IPS-NIHi11 (cell line): ENCODE measurements around the gene RAD51B.
"Not testable (repeated sequence)": the region's sequence is repeated elsewhere in the genome, so short reads cannot be mapped to it uniquely, and the experiment has no call there.

Source experiments
- DNase-seq: peaks from one replicate; pipeline ENCODE4 v3.0.0; 2012; ENCODE audit warnings: mixed read lengths, low spot score

Gene RAD51B

DNA sequence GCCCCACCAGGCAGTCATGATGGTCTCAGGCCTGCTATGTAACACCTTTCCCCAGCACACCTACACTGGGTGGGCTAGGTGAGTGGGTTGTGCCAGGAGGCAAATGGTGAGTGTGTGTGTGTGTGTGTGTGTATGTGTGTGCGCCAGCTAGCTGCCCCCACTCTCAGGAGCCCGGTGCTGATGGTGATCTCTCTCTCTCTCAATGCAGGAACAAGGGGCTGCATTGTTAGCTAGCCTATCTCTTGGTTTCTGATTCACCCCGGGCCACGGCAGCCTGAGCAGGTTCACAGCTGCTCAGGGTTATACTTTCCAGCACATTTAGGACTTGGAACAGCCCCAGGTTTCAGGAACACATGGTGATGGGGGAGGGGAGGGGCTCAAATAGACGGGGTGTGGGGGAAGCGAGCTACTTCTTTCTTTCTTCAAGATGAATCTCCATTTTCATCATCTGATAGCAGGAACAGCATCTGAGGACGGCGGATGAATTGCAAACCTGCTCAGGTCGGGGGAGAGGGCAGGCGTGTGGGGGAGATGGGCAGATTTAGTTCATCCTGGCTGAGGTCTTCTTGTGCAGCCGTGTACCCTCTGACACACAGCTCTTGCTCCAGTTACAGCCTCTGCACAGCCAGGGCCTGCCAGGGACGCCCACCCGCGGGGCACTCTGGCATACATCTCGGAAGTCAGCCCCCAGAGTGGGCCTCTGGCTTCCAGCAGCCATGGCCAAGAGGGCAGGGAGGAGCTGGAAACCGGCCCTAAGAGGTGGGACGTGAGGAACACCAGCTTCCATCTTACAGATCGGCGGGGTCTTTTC is 835.6 kb downstream of the RAD51B start:
- DNase-seq: no peak

DNA sequence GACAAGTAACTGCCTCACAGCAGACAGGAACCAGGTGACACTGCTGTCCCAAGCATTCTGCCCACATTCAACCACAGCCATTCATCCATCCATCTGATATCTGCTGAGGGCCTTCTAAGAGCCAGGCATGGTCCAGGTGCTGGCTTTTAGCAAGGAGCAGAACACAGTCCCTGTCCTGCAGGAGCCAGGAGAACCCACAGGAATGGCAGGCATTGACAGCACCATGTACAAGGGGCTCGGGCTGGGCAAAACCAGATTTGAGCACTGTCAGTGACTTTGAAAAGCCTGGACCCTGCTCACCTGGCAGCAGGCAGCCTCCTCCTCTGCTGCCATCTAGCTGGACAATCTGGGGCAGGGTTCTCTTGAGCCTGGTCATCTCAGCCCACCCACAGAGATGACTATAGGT is 836.3 kb downstream of the RAD51B start:
- no peak for DNase-seq

DNA sequence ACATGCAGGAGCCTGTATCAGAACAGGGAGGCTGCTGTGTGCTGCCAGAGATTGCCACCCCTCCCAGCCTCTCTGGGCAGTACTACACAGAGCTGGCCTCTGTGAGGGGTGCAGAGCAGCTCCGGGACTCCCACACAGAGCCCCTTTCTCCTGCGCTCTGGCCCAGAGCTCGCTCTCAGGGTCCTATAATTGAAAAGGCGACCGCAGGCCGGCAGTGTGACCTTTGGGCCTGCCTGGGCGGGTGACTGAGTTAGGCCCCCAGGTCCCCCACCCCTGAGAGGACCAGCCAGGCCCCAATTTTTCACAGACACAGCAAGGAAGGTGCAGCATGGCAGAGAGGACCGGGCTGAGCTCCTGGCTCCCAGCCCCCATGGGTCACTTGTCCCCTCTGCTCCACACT is 836.9 kb downstream of the RAD51B start:
- DNase-seq: no peak

DNA sequence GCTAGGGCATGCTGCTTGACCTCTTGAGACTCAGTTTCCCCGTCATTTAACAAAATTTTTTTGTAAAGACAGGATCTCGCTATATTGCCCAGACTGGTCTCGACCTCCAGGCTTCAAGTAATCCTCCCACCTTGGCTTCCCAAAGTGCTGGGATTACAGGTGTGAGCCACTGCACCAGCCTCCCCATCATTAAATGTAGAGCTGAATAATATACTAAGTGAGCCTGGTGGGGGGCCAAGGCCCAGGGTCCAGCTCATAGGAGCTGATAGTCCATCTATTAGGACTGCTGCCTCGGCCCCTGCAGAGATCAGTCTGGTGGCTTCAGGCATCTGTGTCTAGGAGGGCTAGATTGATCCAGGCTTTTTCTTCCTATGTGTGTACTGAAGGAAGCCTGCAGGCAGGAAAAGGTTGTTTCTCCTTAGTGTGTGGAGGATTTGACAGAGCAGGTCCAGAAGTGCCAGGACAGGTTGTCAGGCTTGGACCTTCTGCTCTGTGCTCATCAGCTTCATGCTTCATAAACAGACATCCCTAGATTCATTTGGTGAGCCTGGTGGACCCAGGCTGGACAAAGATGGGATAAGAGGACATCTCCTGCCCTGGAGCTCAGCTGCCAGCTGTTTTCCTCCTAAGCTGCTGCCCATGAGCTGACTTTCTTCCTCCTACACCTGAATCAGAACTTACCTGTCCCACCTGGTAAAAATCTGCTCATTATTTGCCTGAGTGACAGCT is 837.9 kb downstream of the RAD51B start:
- no peak for DNase-seq

DNA sequence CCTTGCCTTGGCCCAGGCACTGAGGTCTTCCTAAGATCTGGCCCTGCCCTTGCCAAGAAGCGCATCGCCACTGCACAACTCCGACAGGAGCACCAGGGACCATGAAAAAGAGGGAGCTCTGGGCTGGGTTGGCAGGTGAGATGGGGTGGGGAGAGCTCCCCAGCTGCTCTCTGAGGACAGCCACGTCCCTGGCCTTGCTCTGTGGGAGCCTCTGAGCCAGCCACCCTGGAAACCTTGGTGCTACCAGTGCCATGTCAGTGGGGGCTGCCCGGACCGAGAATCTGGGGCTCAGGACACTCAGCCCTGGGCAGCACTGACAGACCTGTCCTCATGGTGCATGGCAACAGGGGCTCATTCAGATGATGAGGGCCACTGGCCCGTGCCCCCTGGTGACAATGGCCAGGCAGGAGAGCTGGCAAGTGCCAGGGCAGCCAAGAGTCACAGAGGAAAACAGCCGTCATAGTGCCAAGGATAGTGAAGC is 838.5 kb downstream of the RAD51B start:
- DNase-seq: no peak

DNA sequence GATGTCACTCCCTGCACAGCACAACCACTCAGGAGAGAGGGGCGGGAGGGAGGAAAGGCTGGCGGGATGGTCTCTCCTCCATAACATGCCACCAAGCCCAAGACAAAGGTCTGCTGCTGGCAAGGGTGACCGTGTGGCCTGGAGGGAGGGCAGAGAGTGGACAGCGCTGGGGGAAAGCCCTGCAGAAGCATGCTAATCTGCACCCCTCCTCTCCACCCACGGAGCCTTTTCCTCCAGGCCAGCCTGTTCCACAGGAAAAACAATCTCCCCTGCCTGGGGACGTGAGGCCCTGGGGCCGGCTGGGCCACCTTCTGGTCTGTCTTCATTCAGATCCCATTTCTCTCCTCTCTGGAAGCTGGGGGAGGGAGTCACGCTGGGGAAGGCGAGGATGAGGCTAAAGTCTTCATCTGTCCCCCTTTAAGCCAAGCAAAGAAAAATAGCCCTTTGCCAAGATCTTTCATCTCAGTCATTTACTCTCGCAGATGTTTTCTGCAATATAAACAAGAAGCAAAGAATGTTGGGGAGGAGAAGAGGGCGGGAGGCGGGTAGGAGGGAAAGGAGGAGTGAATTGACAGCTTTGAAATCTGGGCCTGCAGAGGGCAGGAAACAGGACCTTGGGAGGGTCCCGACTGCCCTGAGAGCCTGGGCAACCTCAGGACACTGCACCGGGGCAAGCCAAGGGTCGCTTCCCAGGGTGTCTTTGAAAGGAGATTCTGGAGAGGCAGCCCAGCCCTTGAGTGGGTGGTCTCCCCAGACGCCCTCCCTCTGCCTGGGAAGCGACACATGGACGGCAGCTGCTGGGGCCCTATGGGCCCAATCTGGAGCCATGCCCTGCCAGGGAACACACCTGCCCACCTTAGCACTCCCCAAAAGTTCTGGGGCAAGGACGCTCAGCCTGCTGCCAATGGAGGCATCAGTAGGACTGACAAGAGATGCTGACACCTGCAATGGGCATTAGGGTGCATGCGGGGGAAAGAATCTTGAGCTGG is 839.7 kb downstream of the RAD51B start:
- DNase-seq: no peak

DNA sequence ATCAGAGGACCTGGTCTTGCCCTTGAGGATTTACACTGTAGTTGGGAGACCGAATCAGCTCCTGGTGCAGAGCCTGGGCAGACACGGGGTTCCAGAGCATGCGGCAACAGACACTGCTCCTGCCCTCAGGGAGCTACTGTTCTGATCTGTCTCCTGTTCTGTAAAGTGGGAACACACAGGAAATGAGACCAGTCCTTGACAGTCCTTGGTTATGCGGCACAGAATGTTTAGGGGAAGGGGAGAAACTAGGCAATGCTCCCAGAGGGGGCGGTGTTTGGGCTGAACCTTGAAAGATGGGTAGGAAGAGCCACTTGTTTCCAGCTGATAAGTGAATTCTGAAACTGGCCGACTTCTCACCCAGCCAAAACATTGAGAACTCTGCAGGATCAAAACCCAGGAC is 840.9 kb downstream of the RAD51B start:
- no peak for DNase-seq

DNA sequence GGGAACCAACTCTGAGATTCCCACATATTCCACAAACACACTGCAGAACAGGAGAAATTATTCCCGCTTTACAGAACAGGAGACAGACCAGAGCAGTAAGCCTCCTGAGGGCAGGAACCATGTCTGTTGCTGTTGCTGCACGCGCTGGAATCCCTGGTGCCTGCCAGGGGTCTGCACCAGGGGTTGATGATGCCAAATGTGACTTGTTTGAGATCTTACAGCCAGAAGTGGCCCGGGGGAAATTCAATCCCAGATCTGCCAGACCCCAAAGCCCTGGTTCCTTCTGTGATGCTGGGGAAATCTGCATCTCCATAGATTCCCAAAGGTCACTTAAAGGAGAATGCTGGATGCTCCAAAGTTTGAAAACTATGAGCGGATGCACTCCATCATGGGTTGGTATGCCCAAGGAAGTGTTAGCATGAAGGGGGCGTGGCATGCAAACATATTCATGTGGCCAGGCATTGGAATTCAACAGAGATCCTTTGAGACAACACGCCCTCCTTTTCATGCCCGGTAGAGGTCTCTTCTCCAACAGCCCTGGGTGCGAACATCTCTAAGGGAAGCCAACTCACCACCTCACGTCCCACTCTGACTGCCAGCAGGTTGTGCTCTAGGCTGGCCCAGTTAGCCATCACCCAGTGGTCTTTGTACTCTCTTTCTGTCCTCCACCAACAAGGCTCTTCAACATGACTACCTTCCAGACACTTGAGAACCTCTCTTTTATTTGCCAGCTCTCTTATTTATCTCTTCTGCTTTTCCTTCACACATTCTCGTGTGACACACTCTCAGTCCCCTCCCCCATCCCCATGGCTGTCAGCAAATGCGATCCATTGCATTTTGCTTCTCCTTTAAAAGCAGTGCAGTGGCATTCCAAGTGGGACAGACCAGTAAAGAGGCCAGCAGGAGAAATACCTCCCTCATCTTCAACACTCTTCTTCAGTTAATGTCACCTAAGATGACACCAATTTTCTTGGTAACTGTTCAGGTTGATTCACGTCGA is 841.9 kb downstream of the RAD51B start:
- no peak for DNase-seq

DNA sequence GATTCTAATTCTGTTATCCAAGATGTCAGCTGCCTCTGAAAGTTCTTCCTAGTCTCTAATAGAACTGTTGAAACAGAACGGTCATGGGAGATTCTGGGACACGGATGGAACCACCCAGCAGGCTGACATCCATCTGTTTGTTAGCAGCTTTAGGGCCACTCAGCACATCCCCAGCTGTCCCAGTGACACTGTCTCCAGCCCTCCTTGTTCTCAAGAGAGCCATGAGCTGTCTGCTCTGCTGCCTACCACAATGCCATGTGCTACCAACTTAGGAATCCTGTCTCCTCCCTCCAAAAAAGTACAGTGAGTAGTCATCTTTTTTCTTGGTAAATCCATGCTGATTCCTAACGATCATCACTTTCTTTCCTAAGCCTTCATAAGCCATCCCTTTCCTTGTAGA is 842.8 kb downstream of the RAD51B start:
- no peak for DNase-seq

DNA sequence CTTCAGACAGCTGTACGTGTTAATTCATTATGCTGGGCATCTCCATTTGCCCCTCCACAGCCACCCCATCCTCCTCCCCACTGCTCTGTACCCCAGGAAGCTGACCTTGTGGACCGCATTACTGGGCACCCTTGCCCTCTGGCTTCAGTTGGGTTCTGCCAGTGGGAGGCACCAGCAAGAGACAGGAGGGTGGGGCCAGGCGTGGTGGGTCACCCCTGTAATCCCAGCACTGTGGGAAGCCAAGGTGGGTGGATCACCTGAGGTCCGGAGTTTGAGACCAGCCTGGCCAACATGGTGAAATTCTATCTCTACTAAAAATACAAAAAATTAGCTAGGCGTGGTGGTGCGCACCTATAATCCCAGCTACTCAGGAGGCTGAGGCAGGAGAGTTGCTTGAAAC is 843.2 kb downstream of the RAD51B start:
- DNase-seq: not testable (repeated sequence)

DNA sequence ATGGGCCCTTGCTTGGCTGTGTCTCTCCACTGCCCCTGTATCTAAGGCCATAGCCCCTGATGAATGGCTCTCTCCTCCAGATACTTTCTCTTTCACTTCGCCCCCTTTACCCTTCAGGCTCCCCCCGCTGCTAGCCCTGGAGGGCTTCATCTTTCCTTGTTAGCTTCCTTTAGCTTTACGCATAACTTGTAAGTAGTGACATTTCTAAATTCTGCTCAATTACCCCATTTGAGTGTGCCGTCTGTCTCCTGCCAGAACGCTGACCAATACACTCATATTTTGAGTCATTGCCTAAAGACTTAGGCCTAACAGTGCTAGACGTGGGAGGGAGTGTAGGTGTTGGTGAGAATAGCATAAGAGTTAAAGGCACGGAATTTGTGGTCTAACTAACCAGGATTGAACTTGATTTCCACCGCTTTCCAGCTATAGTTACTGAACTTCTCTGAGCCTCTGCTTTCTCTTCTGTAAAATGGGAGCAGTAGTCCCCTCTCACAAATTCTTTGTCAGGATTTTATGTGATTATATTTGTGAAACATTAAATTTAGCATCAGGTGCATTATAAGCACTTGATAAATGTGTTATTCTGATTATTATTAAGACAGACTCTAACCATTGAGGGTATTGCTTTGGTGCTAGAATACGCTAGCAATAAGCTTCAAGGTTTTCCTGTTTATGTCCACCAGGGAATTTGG is 844.0 kb downstream of the RAD51B start:
- DNase-seq: no peak

DNA sequence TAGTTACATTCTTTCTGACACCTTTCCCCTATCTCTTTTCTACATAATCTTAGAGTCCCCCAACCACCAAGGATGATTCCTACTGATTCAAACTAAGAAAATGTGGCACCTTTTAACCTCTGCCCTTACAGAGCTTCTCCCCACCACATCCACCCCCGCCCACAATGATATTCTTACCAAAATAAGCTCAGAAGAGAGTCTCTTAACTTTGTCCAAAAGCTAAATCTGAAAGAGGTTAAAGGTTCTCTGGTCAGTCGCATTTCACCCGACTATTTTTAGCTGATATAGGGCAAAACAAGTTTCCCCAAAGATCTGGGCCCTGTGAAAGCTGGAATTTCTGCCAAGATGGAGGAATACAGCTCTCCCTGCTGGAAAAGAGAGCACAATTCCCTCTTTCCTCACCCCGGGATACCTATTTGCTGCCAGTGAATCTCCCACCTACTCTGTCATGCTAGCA is 844.7 kb downstream of the RAD51B start:
- DNase-seq: no peak

DNA sequence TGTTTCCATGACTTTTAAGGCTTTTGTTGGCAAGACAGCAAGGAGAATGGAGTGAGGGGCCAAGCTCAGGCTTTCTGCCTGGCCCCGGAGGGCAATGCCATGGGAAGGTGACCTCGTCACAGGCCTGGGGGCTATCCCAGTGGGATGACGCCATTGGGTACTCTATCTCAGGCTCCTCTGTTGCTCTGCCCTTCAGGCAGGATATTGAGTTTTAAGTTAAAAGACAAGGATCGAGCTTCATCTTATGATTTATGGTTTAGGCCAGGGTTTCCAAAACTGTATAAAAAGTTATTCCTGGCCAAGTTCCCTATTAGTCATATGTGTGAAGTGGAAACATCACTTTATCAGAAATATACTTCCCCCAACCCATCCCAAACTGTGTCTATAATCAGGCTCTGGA is 845.6 kb downstream of the RAD51B start:
- DNase-seq: no peak

DNA sequence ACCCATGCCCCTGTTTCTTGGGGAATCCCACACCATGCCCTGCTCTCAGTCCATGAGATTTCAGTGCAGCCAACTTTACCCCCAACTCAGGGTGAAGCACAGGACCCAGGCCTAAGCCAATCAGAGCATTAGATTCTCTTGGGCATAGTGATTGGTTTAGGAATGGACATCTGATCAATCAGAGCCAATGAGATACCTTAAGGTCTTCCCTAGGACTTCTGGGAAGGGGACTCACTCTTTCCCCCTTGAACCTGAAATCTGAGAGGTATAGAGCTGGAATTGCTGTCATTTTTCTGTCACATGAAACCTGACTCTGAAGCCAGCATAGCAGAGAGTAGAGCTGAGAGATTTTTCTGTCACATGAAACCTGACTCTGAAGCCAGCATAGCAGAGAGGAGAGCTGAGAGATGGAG is 846.2 kb downstream of the RAD51B start:
- no peak for DNase-seq

DNA sequence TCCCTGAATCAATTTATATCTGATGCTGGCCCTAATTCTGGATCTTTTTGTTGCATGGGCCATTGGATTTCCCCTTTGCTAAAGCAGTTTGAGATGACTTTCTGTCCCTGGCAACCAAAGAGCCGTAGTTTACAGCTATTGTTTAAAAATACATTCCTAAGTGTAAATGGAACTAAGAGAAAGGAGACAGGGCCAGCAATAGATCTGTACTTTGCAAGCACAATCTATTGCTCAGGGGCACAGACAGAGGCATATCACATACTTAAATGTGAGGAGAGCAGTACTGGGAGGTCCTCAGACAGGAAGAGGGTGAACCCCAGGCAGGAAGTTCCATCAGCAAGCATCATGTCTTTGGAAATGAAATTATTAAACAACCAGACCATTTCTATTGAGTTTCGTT is 846.7 kb downstream of the RAD51B start:
- DNase-seq: no peak

DNA sequence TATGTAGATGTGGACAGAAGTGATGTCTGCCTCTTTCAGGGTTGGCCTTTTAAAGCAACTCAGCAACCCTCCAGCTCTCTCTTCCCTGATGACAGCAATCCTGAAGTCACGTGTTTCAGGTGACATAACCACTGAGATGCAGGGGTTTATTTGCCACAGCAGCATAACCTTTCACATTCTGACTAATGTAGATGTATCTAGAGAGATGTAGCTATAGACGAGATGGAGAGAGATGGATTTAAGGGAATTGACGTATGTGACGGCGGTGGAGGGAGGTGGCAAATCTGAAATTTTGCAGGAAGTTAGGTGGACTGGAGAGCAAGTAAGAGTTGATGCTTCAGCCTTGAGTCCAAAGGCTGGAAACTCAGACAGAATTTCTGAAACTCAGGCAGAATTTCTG is 847.3 kb downstream of the RAD51B start:
- DNase-seq: no peak

DNA sequence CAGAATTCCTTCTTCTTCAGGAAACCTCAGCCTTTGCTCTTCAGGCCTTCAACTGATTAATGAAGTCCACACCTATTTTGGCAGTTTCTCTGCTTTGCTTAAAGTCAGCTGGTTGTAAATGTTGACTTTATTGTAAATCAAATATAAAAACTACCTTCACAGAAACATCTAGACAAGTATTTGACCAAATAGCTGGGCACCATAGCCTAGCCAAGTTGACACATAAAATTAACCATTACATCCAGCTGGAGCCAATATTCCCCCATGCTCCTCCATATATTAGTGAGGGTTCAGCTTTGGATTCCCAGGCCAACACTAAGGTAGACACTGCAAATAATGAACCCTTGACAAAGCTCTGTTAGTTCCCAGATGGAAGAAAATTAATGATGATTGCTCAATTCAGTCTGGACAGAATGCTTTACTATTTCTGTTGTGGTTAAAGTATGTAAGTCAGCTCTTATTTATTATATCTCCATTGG is 847.8 kb downstream of the RAD51B start:
- no peak for DNase-seq

DNA sequence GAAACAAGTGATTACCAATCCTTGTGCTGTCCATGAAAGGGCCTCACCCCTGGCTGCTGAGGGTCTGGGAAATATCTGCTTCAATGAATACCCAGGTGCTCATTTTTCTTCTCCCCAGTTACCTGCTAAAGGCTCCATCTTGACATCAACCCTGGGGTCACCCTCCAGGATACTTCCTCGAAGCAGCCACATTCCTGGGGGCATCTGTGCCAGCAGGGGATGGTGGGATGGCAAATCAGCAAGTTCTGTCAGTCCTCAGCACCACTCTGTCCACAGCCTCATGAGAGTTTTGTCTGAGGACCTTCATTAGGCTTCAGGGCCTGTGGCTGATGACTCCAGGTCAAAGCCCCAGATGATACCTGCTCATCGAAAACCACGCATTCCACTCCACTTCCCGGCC is 848.4 kb downstream of the RAD51B start:
- no peak for DNase-seq

DNA sequence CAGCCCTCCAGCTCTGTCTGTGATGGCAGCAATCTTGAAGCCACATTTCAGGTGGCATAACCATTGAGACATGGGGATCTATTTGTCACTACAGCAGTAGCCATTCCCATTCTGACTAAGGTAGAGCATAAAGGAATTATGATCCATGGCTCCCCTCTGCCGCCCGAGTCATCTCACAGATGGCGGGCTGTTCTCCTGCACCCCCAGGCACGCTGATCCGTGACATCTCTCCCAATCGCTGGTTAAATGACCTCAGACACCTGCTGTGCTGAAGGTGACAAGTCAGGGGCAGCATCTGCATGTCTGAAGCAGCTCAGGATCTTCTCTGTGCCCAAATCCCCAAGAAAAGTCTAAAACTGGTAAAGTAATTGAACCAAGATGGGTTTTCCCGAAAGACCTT is 849.0 kb downstream of the RAD51B start:
- DNase-seq: no peak

DNA sequence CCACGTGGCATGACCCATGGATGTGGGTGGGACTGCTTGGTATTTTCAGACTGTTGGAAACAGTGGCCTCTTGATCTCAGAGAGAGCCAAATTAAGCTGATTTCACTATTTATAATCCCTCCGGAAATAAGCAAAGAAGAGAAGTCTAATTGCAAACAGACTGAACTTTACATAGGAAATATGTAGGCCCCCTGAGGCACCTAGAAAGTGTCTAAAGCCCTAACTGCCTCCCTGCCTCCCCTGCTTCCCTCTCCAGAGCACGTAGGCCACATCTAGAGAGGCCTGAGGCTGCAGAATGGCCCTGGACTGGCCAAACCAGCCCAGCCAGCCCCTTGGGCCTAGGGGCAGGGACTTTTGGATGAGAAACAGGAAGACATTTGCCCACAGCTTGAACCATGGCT is 849.5 kb downstream of the RAD51B start:
- DNase-seq: no peak
